Esophagus squamous epithelium (tissue), 4 donors: ENCODE measurements around the gene SLC8A2.

ENCODE experiments used
- POLR2A ChIP-seq, 4 donors: fragments of 450-650 bp; IDR thresholded peaks; one replicate each; pipeline ENCODE4 v1.6.1; 2017; ENCODE audit warnings: antibody characterized with exemption in 4 of 4, mild to moderate bottlenecking in 4 of 4, moderate library complexity in 3 of 4
- TF ChIP-seq, protein P1 (sequence below), 6 experiments: fragments of 450-650 bp in 4 of 6; fragments of 200-600 bp in 2 of 6; sonication (generic) in 2 of 6; IDR thresholded peaks; one replicate each; pipeline ENCODE4 v1.5.1; 2016 to 2019; ENCODE audit warnings: antibody characterized with exemption in 6 of 6, mild to moderate bottlenecking in 4 of 6, moderate library complexity in 4 of 6

DNA sequence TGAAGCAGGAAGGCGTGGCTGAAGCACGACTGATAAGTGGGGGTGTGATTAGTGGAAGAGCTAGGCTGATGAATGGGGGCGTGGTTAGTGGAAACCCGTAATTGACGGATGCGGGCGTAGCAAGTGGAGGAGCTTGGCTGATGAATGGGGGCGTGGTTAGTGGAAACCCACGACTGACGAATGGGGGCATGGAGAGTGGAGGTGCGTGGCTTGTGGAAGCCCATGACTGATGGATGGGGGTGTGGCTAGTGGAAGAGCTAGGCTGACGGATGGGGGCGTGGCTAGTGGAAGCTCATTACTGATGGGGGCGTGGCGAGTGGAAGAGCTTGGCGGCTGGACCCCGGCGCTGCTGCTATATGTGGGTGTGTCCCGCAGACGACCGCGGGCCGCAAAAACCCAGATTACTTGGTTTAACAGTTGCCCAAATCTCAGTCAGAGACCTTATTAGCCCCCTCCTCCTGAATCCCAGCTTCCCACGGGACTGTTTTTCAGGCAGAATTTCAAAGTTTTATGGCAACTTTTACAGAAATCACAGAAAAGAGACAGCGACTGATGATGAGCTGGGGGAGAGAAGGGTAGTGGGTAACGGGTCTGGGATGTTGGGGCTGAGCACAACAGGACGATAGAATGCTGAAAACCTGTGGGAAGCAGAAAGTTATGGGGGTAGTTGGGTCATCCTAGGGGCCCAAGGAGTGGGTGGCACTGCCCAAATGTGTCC is 43.4 kb downstream of the SLC8A2 start:
- TF ChIP-seq, protein P1, sequence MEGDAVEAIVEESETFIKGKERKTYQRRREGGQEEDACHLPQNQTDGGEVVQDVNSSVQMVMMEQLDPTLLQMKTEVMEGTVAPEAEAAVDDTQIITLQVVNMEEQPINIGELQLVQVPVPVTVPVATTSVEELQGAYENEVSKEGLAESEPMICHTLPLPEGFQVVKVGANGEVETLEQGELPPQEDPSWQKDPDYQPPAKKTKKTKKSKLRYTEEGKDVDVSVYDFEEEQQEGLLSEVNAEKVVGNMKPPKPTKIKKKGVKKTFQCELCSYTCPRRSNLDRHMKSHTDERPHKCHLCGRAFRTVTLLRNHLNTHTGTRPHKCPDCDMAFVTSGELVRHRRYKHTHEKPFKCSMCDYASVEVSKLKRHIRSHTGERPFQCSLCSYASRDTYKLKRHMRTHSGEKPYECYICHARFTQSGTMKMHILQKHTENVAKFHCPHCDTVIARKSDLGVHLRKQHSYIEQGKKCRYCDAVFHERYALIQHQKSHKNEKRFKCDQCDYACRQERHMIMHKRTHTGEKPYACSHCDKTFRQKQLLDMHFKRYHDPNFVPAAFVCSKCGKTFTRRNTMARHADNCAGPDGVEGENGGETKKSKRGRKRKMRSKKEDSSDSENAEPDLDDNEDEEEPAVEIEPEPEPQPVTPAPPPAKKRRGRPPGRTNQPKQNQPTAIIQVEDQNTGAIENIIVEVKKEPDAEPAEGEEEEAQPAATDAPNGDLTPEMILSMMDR (IDR thresholded peaks at IDR 0.05), result no peak
- no peak for TF ChIP-seq POLR2A (IDR thresholded peaks at IDR 0.05)
